Measurements from ENCODE around the gene SLC16A2. TPM values are rescaled to one million over a fixed set of nuclear protein-coding genes. Genes with fewer than 3 reads are reported as not detected.
A peak's percentile ranks its signal among the peaks of the same experiment; 100 is the strongest.

The SLC16A2 gene
- total RNA-seq (2013) = 0.13 TPM
- polyA plus RNA-seq (not detected), polyA minus RNA-seq (not detected in 2 replicates), total RNA-seq (0 to 1.0 (median 0.06) reads per million in 11 experiments)

- Mint-ChIP-seq H3K27ac (no peak within 1 kb of the TSS), H3K36me3 (peaks cover 3 to 4% of the 10 kb centered on the region in 2 donors), H3K27me3 (ENCODE audit: low read depth in 3 of 3) (peaks cover 40 to 61% (median 50%) of the 10 kb centered on the region in 3 donors), H3K9me3 (peaks cover 0 to 36% (median 19%) of the 10 kb centered on the region in 7 donors), H3K4me3 (peak within 1 kb of the TSS; percentile 74 to 91), H3K4me1 (peaks cover 26% of the 10 kb centered on the region)
- TF ChIP-seq, protein P1, sequence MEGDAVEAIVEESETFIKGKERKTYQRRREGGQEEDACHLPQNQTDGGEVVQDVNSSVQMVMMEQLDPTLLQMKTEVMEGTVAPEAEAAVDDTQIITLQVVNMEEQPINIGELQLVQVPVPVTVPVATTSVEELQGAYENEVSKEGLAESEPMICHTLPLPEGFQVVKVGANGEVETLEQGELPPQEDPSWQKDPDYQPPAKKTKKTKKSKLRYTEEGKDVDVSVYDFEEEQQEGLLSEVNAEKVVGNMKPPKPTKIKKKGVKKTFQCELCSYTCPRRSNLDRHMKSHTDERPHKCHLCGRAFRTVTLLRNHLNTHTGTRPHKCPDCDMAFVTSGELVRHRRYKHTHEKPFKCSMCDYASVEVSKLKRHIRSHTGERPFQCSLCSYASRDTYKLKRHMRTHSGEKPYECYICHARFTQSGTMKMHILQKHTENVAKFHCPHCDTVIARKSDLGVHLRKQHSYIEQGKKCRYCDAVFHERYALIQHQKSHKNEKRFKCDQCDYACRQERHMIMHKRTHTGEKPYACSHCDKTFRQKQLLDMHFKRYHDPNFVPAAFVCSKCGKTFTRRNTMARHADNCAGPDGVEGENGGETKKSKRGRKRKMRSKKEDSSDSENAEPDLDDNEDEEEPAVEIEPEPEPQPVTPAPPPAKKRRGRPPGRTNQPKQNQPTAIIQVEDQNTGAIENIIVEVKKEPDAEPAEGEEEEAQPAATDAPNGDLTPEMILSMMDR (IDR thresholded peaks at IDR 0.05) = no peak
- H4K20me1 ChIP-seq (ENCODE audit: insufficient read depth, low read length) = no peaks in the 10 kb centered on the region
- peak; percentile 1 to 12 (median 12) for DNase-seq
- H3K27me3 ChIP-seq (ENCODE audit: control insufficient read depth in 2 of 2, insufficient read depth in 2 of 2, low read length in 2 of 2) = peaks cover 5 to 52% of the 10 kb centered on the region in 2 donors
- H3K9ac ChIP-seq (ENCODE audit: insufficient read depth, low read length, poor library complexity, severe bottlenecking) = no peak within 1 kb of the TSS
- H3K27ac ChIP-seq (ENCODE audit: low read depth in 1 of 2, low read length in 2 of 2) = no peak within 1 kb of the TSS
- H3K36me3 ChIP-seq (replicated peaks in 1 of 2; ENCODE audit: control insufficient read depth in 1 of 2, insufficient read depth in 2 of 2, low read length in 2 of 2) = no peaks in the 10 kb centered on the region
- peak within 1 kb of the TSS; percentile 65 for H2AFZ ChIP-seq (ENCODE audit: insufficient read depth, low read depth, low read length, poor library complexity, severe bottlenecking)
- no peaks in the 10 kb centered on the region for H3K79me2 ChIP-seq (ENCODE audit: insufficient read depth, low read length)
- peaks cover 0 to 12% of the 10 kb centered on the region in 2 donors for H3K9me3 ChIP-seq (replicated peaks in 1 of 2; ENCODE audit: control insufficient read depth in 1 of 2, insufficient read depth in 1 of 2, low read length in 2 of 2)
- H3K4me1 ChIP-seq (ENCODE audit: control insufficient read depth in 1 of 2, insufficient read depth in 2 of 2, low read length in 2 of 2) = peaks cover 24 to 31% of the 10 kb centered on the region in 2 donors
- peak within 1 kb of the TSS; percentile 61 for H3K4me2 ChIP-seq (replicated peaks; ENCODE audit: extremely low read depth, low read length, poor library complexity, severe bottlenecking)
- WGBS (ENCODE audit: insufficient coverage) = 1% methylated on average over 9 of the region's 33 CpGs
- peak within 1 kb of the TSS in 2 of 3 experiments; percentile 20 to 56 for H3K4me3 ChIP-seq (replicated peaks in 1 of 3; ENCODE audit: low read depth in 2 of 3, low read length in 3 of 3)
- intact Hi-C loops (cut with micrococcal nuclease) = no loop called here
Measured at GRCh38 chrX:74421036-74421739, at the start of gene SLC16A2. SLC16A2 (plus strand) TSS chrX:74421493; CDS start chrX:74421638, 145 bp downstream.

GRCh38 chrX:74372272-74372671 is 49.0 kb upstream of the SLC16A2 start:
- Mint-ChIP-seq H3K4me1 (peaks cover 23% of the 10 kb centered on the region), H3K9me3 (peaks cover 0 to 1% (median 0%) of the 10 kb centered on the region in 7 donors), H3K36me3 (no peaks in the 10 kb centered on the region), H3K27ac (peak overlapping the region in 1 of 7 donors; percentile 57), H3K27me3 (ENCODE audit: low read depth in 3 of 3) (peaks cover 2 to 6% (median 4%) of the 10 kb centered on the region in 3 donors), H3K4me3 (no peak overlapping the region)
- no peak overlapping the region for H3K4me3 ChIP-seq (replicated peaks in 1 of 3; ENCODE audit: low read depth in 2 of 3, low read length in 3 of 3)
- DNase-seq = no peak
- H3K4me1 ChIP-seq (ENCODE audit: control insufficient read depth in 1 of 2, insufficient read depth in 2 of 2, low read length in 2 of 2) = peaks cover 17 to 19% of the 10 kb centered on the region in 2 donors
- TF ChIP-seq, protein P1 (IDR thresholded peaks at IDR 0.05) = no peak
- H3K4me2 ChIP-seq (replicated peaks; ENCODE audit: extremely low read depth, low read length, poor library complexity, severe bottlenecking) = no peak overlapping the region
- H2AFZ ChIP-seq (ENCODE audit: insufficient read depth, low read depth, low read length, poor library complexity, severe bottlenecking) = no peak overlapping the region
- H3K79me2 ChIP-seq (ENCODE audit: insufficient read depth, low read length) = no peaks in the 10 kb centered on the region
- H4K20me1 ChIP-seq (ENCODE audit: insufficient read depth, low read length) = no peaks in the 10 kb centered on the region
- intact Hi-C loops (cut with micrococcal nuclease) = no loop called here
- no peak overlapping the region for H3K27ac ChIP-seq (ENCODE audit: low read depth in 1 of 2, low read length in 2 of 2)
- no peaks in the 10 kb centered on the region for H3K9me3 ChIP-seq (replicated peaks in 1 of 2; ENCODE audit: control insufficient read depth in 1 of 2, insufficient read depth in 1 of 2, low read length in 2 of 2)
- H3K27me3 ChIP-seq (ENCODE audit: control insufficient read depth in 2 of 2, insufficient read depth in 2 of 2, low read length in 2 of 2) = no peaks in the 10 kb centered on the region
- H3K9ac ChIP-seq (ENCODE audit: insufficient read depth, low read length, poor library complexity, severe bottlenecking) = no peak overlapping the region
- no peaks in the 10 kb centered on the region for H3K36me3 ChIP-seq (replicated peaks in 1 of 2; ENCODE audit: control insufficient read depth in 1 of 2, insufficient read depth in 2 of 2, low read length in 2 of 2)

All from CD14-positive monocyte (primary cell).